Keratinocyte (primary cell): ENCODE data around the gene NUP98.
"Not testable (repeated sequence)": the region's sequence is repeated elsewhere in the genome, so short reads cannot be mapped to it uniquely, and the experiment has no call there.

Source experiments
- CTCF ChIP-seq, 3 experiments: IDR thresholded peaks in 1 of 3; conservative IDR thresholded peaks in 1 of 3; optimal IDR thresholded peaks in 1 of 3; 2 replicates in 2 of 3; 3 replicates in 1 of 3; pipeline versions ENCODE3 to v1.5.1; 2011; ENCODE audit warnings: low read length in 3 of 3, mild to moderate bottlenecking in 3 of 3, moderate library complexity in 2 of 3, control low read depth in 1 of 3, inconsistent platforms in 1 of 3; ENCODE audit not compliant: insufficient read depth in 2 of 3; ENCODE audit errors: extremely low read depth in 1 of 3
- EZH2 ChIP-seq: IDR thresholded peaks from one replicate; pipeline ENCODE4 v1.6.1; 2012; ENCODE audit warnings: inconsistent platforms, mild to moderate bottlenecking, low read length, moderate library complexity

- not testable (repeated sequence) for TF ChIP-seq CTCF (optimal IDR thresholded peaks at IDR 0.05 in 1 of 3, IDR thresholded peaks at IDR 0.05 in 1 of 3, conservative IDR thresholded peaks at IDR 0.05 in 1 of 3; ENCODE audit: extremely low read depth in 1 of 3, insufficient read depth in 2 of 3, low read length in 3 of 3); EZH2
Observed at GRCh38 chr11:3794387-3794786, 3.0 kb downstream of the NUP98 start.
